Loucy (cell line): ENCODE measurements around the gene FOXP4.

Experiments
- CTCF ChIP-seq: fragments of 200-600 bp; sonication (generic); conservative IDR thresholded peaks from 2 replicates; pipeline ENCODE4 v1.5.1; 2014; ENCODE audit warnings: mild to moderate bottlenecking, antibody characterized with exemption, low read length
- EZH2phosphoT487 ChIP-seq: fragments of 200-600 bp; IDR thresholded peaks from 2 replicates; pipeline ENCODE4 v1.6.1; 2018; ENCODE audit warnings: antibody characterized with exemption, mild to moderate bottlenecking, moderate library complexity, borderline replicate concordance

DNA sequence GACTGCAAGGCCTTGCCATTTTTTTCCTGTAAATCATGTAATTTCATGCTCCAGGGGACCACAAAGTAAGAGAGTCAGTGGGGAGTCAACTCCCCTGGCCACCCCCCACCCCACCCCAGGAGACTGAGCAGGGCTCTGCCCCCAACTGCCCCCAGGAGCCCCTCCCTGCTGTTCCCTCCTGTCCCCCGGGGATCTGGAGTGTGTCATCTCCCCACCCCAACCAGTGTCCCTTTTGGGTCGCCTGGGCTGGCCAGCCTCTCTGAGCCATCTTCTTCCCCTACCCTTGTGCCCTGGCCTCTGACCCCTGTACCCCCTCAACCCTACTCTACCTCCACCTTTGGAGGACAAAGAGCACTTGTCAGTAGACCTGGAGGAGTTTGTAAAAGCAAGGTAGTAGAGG lies 29.4 kb downstream of the FOXP4 start:
- no peak for TF ChIP-seq EZH2phosphoT487
- no peak for TF ChIP-seq CTCF
